ENCODE measurements around the gene MDFIC. TPM values are rescaled to one million over a fixed set of nuclear protein-coding genes. Genes with fewer than 3 reads are reported as not detected.

Gene MDFIC
- total and polyA plus RNA-seq, 2 of the 4 experiments (the other 2 are of a cell fraction): 16.9 to 35.0 TPM

- no peak overlapping the region for H3K23ac ChIP-seq (ENCODE audit: low read depth, low read length)
- no peaks in the 10 kb centered on the region for H3K9me3 ChIP-seq (ENCODE audit: control insufficient read depth, insufficient read depth, low read length)
- H2BK120ac ChIP-seq (ENCODE audit: low read depth, low read length): no peak overlapping the region
- H3K18ac ChIP-seq (ENCODE audit: low read depth, low read length): no peak overlapping the region
- no peaks in the 10 kb centered on the region for H3K79me1 ChIP-seq (ENCODE audit: low read depth in 1 of 2, low read length in 2 of 2)
- no peak overlapping the region for H3K14ac ChIP-seq (replicated peaks; ENCODE audit: low read depth, low read length)
- ChIA-PET POLR2A (ENCODE audit: unreplicated experiment) (no interaction called here), CTCF (no interaction called here)
- no peak overlapping the region for H2BK5ac ChIP-seq (ENCODE audit: low read depth, low read length, poor library complexity, severe bottlenecking)
- WGBS, 2 experiments (ENCODE audit: extremely low coverage in 2 of 2, insufficient read length in 1 of 2): 83% methylated on average over 1 of the region's 4 CpGs; no CpG with 5 or more reads in 1 of the 2 experiments
- intact Hi-C loops (cut with micrococcal nuclease) (no loop called here), in situ Hi-C loops (cut with MboI; ENCODE audit: low sequenced_read_pairs) (no loop called here), dilution Hi-C loops (cut with HindIII; ENCODE audit: low sequenced_read_pairs, unreplicated experiment) (no loop called here)
- no peak overlapping the region for H2BK20ac ChIP-seq (ENCODE audit: low read depth, low read length)
- no peaks in the 10 kb centered on the region for H3K4me1 ChIP-seq (ENCODE audit: control insufficient read depth, insufficient read depth, low read length)
- TF ChIP-seq POLR2A (IDR thresholded peaks at IDR 0.05; ENCODE audit: low read depth, low read length) (no peak), BHLHE40 (IDR thresholded peaks at IDR 0.05; ENCODE audit: low read depth, low read length) (no peak), RFX5 (IDR thresholded peaks at IDR 0.05; ENCODE audit: low read depth, low read length) (no peak), MAFK (IDR thresholded peaks at IDR 0.05; ENCODE audit: low read depth, low read length) (no peak), FOS (IDR thresholded peaks at IDR 0.05; ENCODE audit: low read depth, low read length) (no peak), CTCF (conservative IDR thresholded peaks at IDR 0.05; ENCODE audit: low read depth, low read length) (no peak), MXI1 (IDR thresholded peaks at IDR 0.05; ENCODE audit: borderline replicate concordance, low read depth, low read length) (no peak)
- H3K4me3 ChIP-seq (ENCODE audit: insufficient read depth, low read depth, low read length): no peak overlapping the region
- H2AK5ac ChIP-seq (ENCODE audit: low read depth, low read length): no peak overlapping the region
- H4K8ac ChIP-seq (ENCODE audit: low read depth in 2 of 2, low read length in 2 of 2): no peak overlapping the region
- no peak overlapping the region for H2BK15ac ChIP-seq (ENCODE audit: low read depth, low read length)
- no peak overlapping the region for H4K5ac ChIP-seq (ENCODE audit: low read depth, low read length)
- H3K27ac ChIP-seq (ENCODE audit: insufficient read depth, low read length): no peak overlapping the region
- H3K56ac ChIP-seq (ENCODE audit: extremely low read depth, insufficient read depth, low read length): no peak overlapping the region
- H3K9ac ChIP-seq (ENCODE audit: low read depth, low read length): no peak overlapping the region
- H3K9me1 ChIP-seq (ENCODE audit: insufficient read depth, low read length): no peaks in the 10 kb centered on the region
- H3K36me3 ChIP-seq (ENCODE audit: control insufficient read depth, insufficient read depth, low read length): no peaks in the 10 kb centered on the region
- H2AFZ ChIP-seq (replicated peaks; ENCODE audit: low read length, poor library complexity): no peak overlapping the region
- H3K4ac ChIP-seq (ENCODE audit: low read depth, low read length): no peak overlapping the region
- no peak overlapping the region for H3K4me2 ChIP-seq (ENCODE audit: low read depth, low read length)
- DNase-seq (no peak), ATAC-seq (ENCODE audit: low read depth) (no peak)
- BruUV-seq (replicated peaks): no TSS peak
- no peaks in the 10 kb centered on the region for H3K27me3 ChIP-seq (ENCODE audit: control insufficient read depth, insufficient read depth, low read length)
- H4K91ac ChIP-seq (ENCODE audit: insufficient read depth, low read depth, low read length): no peak overlapping the region
- no peak overlapping the region for H2AK9ac ChIP-seq (replicated peaks; ENCODE audit: low read depth, low read length, poor library complexity)
- H4K20me1 ChIP-seq (ENCODE audit: insufficient read depth, low read length): no peaks in the 10 kb centered on the region
These were observed 130.8 kb downstream of the MDFIC start for GRCh38 chr7:115052706-115053105.

Data from IMR-90 (cell line).